ENCODE results near the gene ALDH3B1. TPM values are rescaled to one million over a fixed set of nuclear protein-coding genes. Genes with fewer than 3 reads are reported as not detected.

The ALDH3B1 gene
- total and polyA plus RNA-seq, 2 experiments from 2014 or later = 0.45 to 0.55 TPM

- Histone ChIP-seq H3K36me3 (no peaks in the 10 kb centered on the region), H3K27ac (no peak overlapping the region), H3K4me1 (ENCODE audit: low read depth) (peaks cover 7% of the 10 kb centered on the region), H3K9me3 (ENCODE audit: low read depth) (no peaks in the 10 kb centered on the region), H3K27me3 (peaks cover 14% of the 10 kb centered on the region), H3K4me3 (no peak overlapping the region)
- no peak for TF ChIP-seq CTCF (IDR thresholded peaks at IDR 0.05; ENCODE audit: low read depth, low read length)
- DNase-seq (ENCODE audit: low read depth in 1 of 2, low spot score in 1 of 2) = no peak
These were observed 3.4 kb upstream of the ALDH3B1 start for GRCh38 chr11:68006606-68007166.

- H3K36me3 ChIP-seq = no peaks in the 10 kb centered on the region
- H3K4me3 ChIP-seq = no peak overlapping the region
- H3K4me1 ChIP-seq (ENCODE audit: low read depth) = peaks cover 7% of the 10 kb centered on the region
- H3K27ac ChIP-seq = no peak overlapping the region
- no peak for DNase-seq (ENCODE audit: low read depth in 1 of 2, low spot score in 1 of 2)
- TF ChIP-seq CTCF (IDR thresholded peaks at IDR 0.05; ENCODE audit: low read depth, low read length) = no peak
- H3K9me3 ChIP-seq (ENCODE audit: low read depth) = no peaks in the 10 kb centered on the region
- peaks cover 9% of the 10 kb centered on the region for H3K27me3 ChIP-seq
These were observed 2.4 kb upstream of the ALDH3B1 start for GRCh38 chr11:68007498-68008380.

GRCh38 chr11:68008381-68009337, 1.5 kb upstream of the ALDH3B1 start:
- TF ChIP-seq CTCF (IDR thresholded peaks at IDR 0.05; ENCODE audit: low read depth, low read length) = no peak

GRCh38 chr11:68009391-68010089, 587 bp upstream of the ALDH3B1 start:
- Histone ChIP-seq H3K9me3 (ENCODE audit: low read depth) (no peaks in the 10 kb centered on the region), H3K36me3 (no peaks in the 10 kb centered on the region), H3K4me1 (ENCODE audit: low read depth) (peaks cover 7% of the 10 kb centered on the region), H3K27me3 (no peaks in the 10 kb centered on the region), H3K27ac (no peak overlapping the region), H3K4me3 (no peak overlapping the region)
- TF ChIP-seq CTCF (IDR thresholded peaks at IDR 0.05; ENCODE audit: low read depth, low read length) = peak; percentile 26
- DNase-seq (ENCODE audit: low read depth in 1 of 2, low spot score in 1 of 2) = peak in 1 of 2 donors; percentile 61

More at GRCh38 chr11:68008381-68009337, 1.5 kb upstream of the ALDH3B1 start:
- Histone ChIP-seq H3K9me3 (ENCODE audit: low read depth) (no peaks in the 10 kb centered on the region), H3K4me1 (ENCODE audit: low read depth) (peaks cover 7% of the 10 kb centered on the region), H3K36me3 (no peaks in the 10 kb centered on the region), H3K27ac (no peak overlapping the region), H3K4me3 (no peak overlapping the region), H3K27me3 (no peaks in the 10 kb centered on the region)
- no peak for DNase-seq (ENCODE audit: low read depth in 1 of 2, low spot score in 1 of 2)
